AG10803 (cell line): ENCODE results near the gene SOX2.
A peak's percentile ranks its signal among the peaks of the same experiment; 100 is the strongest.

Experiments used
- DNase-seq: peaks from one replicate; pipeline ENCODE4 v3.0.0; 2010; ENCODE audit warnings: low read depth
- H3K4me3 ChIP-seq: 2 replicates; pipeline ENCODE4 v1.5.1; 2011; ENCODE audit warnings: mild to moderate bottlenecking, low read length, control low read depth
- TF ChIP-seq, protein P1 (sequence below): conservative IDR thresholded peaks from 2 replicates; pipeline ENCODE4 v1.5.1; 2011; ENCODE audit warnings: mild to moderate bottlenecking, low read length, control low read depth, inconsistent platforms

SOX2 gene

DNA sequence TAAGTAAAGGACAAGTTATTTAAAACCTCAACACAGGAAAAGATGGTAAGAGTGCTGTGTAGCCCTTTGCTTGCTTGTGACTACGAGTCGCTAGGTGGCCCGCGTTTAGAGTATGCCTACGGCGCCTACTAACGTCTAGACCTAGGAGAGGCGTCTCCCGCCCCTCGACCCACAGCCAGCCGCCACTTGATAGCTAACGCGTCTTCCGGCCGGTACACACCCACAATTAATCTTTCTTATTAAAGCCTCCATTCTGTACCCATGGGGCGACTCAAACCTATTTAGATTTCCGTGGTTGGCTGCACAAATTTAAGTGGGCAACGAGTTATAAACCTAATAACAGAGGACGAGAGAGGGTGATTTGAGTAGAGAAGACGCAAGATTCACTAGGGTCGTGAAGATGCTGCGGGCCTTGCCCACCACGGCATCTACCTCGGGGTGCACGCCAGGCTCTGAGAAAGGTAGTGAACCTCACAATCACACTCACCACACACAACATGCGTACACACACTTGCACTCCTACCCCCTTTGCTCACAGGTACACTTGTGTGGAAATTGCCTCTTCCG, 12.0 kb downstream of the SOX2 start:
- TF ChIP-seq, protein P1, sequence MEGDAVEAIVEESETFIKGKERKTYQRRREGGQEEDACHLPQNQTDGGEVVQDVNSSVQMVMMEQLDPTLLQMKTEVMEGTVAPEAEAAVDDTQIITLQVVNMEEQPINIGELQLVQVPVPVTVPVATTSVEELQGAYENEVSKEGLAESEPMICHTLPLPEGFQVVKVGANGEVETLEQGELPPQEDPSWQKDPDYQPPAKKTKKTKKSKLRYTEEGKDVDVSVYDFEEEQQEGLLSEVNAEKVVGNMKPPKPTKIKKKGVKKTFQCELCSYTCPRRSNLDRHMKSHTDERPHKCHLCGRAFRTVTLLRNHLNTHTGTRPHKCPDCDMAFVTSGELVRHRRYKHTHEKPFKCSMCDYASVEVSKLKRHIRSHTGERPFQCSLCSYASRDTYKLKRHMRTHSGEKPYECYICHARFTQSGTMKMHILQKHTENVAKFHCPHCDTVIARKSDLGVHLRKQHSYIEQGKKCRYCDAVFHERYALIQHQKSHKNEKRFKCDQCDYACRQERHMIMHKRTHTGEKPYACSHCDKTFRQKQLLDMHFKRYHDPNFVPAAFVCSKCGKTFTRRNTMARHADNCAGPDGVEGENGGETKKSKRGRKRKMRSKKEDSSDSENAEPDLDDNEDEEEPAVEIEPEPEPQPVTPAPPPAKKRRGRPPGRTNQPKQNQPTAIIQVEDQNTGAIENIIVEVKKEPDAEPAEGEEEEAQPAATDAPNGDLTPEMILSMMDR, result no peak
- no peak overlapping the region for H3K4me3 ChIP-seq
- DNase-seq, result no peak

- H3K4me3 ChIP-seq, result no peak overlapping the region
- TF ChIP-seq, protein P1, result no peak
- no peak for DNase-seq
These were observed 12.7 kb downstream of the SOX2 start for GRCh38 chr3:181724192-181724965.

- TF ChIP-seq, protein P1, result no peak
- no peak overlapping the region for H3K4me3 ChIP-seq
- DNase-seq, result no peak
These were observed 13.5 kb downstream of the SOX2 start for GRCh38 chr3:181725131-181725731.

DNA sequence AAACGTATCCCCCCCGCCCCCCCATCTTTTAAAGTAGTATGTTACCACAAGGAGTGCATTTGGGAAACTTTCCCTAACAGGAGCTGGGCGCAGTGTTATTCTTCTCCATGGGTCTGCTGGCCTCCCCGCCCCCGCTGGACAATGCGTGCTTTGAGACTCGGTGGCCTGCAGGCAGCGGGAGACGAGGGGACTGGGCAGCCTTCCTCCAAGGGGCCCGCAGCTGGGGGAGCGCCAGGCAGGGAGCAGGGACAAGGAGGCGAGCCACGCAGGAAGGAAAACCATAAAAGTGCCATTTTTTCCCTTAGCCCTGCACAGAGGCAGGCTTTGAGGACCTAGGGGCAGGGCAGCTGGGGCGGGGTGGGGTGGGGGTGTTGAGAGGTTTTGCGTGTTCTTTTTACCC, 14.1 kb downstream of the SOX2 start:
- DNase-seq, result no peak
- H3K4me3 ChIP-seq, result no peak overlapping the region
- TF ChIP-seq, protein P1, result no peak

DNA sequence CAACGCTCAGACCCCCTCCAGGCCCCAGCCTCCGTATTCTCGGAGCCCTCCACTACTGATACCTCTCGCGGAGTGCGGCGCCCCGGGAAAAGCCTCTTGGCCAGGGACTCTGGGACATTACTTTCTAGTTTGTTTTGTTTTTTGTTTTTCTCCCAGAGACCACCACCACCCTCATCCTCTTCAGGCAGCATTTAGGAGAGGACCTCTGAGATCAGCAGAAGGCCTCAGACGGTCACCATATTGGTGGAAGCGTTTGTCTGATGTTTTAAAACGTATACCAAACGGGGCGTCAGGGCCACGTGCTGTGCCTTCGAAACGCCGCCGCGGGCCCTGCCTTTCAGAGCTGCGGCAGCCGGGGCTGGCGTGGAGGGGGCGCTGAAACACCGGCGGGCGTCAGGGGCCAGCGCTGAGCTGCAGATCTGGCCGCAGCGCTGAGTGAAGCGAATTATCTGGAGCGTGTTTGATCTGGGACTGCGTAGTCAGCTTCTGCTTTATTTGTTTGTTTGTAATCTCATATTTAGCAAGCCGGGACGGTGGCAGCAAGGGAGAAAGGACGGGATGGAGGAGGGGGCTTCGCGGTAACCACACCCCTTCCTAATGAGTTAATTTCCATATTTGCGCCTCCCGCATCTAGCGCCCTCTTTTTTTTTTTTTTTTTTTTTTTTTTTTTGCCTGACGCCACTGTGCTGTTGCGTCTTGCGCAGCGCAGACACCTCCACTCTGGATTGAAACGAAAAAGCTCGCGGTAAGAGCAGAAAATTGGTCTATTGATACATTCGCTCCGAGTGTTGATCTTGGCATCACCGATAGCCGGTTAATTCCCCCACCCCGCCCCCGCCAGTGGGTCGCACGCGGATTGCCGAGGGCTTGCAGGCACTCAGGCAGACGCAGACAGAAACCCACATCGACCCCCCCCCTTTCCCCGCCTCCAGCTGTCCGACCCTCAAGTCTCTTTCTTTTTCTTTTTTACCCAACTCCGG, 14.9 kb downstream of the SOX2 start:
- DNase-seq, result no peak
- H3K4me3 ChIP-seq, result peak overlapping the region; percentile 34
- TF ChIP-seq, protein P1, result no peak

DNA sequence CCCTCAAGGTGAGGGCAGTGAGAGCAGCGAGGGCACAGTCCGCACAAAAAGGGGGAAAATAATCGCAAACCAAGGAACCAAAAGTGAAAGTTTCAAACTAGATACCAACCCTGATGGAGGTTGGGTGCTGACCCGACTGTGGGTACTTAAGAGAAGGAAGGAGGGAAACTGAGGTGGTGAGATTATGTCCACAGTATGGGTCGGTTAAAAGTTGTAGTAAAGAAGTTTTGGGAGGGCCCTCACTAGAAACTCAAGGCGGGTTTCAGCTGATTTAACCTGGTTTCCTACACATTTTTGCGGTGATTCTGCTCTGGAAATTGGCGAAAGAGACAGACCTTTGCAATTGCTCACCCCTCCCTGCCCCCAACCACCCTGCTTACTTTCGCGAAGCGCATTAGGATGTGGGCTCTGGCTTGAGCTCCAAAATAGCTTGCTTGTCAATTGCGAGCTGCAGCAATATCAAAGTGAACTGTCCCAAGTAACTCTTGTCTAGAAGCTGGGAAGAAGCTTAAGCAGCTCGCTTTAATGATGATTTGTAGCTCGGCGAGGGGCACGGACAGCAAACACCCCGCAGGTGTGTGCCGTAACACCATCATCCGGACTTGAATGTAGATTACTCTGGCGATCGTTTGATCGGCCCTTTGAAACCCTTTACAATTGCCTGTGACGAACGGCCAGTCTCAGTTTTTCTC, 15.8 kb downstream of the SOX2 start:
- H3K4me3 ChIP-seq, result peak overlapping the region; percentile 34
- TF ChIP-seq, protein P1, result no peak
- no peak for DNase-seq
